Memory B cell (primary cell): ENCODE results near the gene PPP2R3C.
"Not testable (repeated sequence)": the region's sequence is repeated elsewhere in the genome, so short reads cannot be mapped to it uniquely, and the experiment has no call there.

Experiments
- ATAC-seq: fragments of 150-1000 bp; cut with Tn5 transposase; 2 replicates; pipeline ENCODE4 v1.10.0; 2021; ENCODE audit warnings: low read depth, mild to moderate bottlenecking, moderate library complexity
- DNase-seq, 2 donors: peaks; one replicate each; pipeline ENCODE4 v3.0.0; 2022; ENCODE audit warnings: low spot score in 2 of 2
- H3K27ac Mint-ChIP-seq: one replicate; pipeline ENCODE4 v1.8.0; 2022; ENCODE audit warnings: mild to moderate bottlenecking, moderate library complexity, mixed read lengths
- H3K27me3 Mint-ChIP-seq: one replicate; pipeline ENCODE4 v1.8.0; 2022; ENCODE audit warnings: mixed read lengths
- H3K36me3 Mint-ChIP-seq: one replicate; pipeline ENCODE4 v1.8.0; 2022; ENCODE audit warnings: mild to moderate bottlenecking, mixed read lengths
- H3K4me1 Mint-ChIP-seq: one replicate; pipeline ENCODE4 v1.8.0; 2022; ENCODE audit warnings: mixed read lengths
- H3K4me3 Mint-ChIP-seq: one replicate; pipeline ENCODE4 v1.8.0; 2022; ENCODE audit warnings: mild to moderate bottlenecking, moderate library complexity, mixed read lengths
- H3K9me3 Mint-ChIP-seq: one replicate; pipeline ENCODE4 v1.8.0; 2022; ENCODE audit warnings: mixed read lengths

PPP2R3C gene

GRCh38 chr14:35121887-35122695, at the start of gene PPP2R3C, which contains the start of gene PRORP:
Gene PPP2R3C, minus strand, starts transcription at chr14:35121990. Its CDS starts 31 bp downstream, at chr14:35121959.
Gene PRORP, plus strand, starts transcription at chr14:35122552. Its CDS starts 694 bp downstream, at chr14:35123246.
- Mint-ChIP-seq H3K4me1 (peaks cover 31% of the 10 kb centered on the region), H3K4me3 (peak within 1 kb of the TSS; percentile 100), H3K27ac (peak within 1 kb of the TSS; percentile 100), H3K9me3 (no peaks in the 10 kb centered on the region), H3K36me3 (peaks cover 12% of the 10 kb centered on the region), H3K27me3 (no peaks in the 10 kb centered on the region)
- peak; percentile 87 to 89 for DNase-seq
- peak; percentile 85 for ATAC-seq

GRCh38 chr14:35167496-35167895, 45.7 kb upstream of the PPP2R3C start:
- Mint-ChIP-seq H3K27ac (no peak overlapping the region), H3K27me3 (no peaks in the 10 kb centered on the region), H3K4me1 (peaks cover 6% of the 10 kb centered on the region), H3K4me3 (no peak overlapping the region), H3K9me3 (no peaks in the 10 kb centered on the region), H3K36me3 (peaks cover 34% of the 10 kb centered on the region)
- ATAC-seq (no peak), DNase-seq (no peak)

- Mint-ChIP-seq H3K27me3 (no peaks in the 10 kb centered on the region), H3K9me3 (no peaks in the 10 kb centered on the region), H3K4me3 (no peak overlapping the region), H3K36me3 (peaks cover 21% of the 10 kb centered on the region), H3K4me1 (peaks cover 3% of the 10 kb centered on the region), H3K27ac (no peak overlapping the region)
- DNase-seq = no peak
- ATAC-seq = no peak
Observed at GRCh38 chr14:35164849-35165248, 43.1 kb upstream of the PPP2R3C start.

DNA sequence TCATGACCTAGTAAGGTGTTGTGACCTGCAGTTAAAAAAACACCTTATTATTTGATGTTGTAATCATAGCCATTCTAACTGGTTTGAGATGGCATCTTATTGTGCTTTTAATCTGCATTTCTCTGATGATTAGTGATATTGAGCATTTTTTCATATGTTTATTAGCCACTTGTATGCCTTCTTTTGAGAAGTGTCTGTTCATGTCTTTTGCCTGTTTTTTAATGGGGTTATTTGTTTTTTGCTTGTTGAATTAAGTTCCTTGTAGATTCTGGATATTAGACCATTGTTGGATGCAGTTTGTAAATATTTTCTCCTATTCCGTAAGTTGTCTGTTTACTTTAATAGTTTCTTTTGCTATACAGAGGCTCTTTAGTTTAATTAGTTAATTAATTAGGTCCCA, 41.6 kb upstream of the PPP2R3C start:
- no peak for DNase-seq
- no peaks in the 10 kb centered on the region for H3K27me3 Mint-ChIP-seq
- no peak overlapping the region for H3K4me3 Mint-ChIP-seq
- H3K27ac Mint-ChIP-seq = no peak overlapping the region
- peaks cover 3% of the 10 kb centered on the region for H3K4me1 Mint-ChIP-seq
- no peak for ATAC-seq
- peaks cover 20% of the 10 kb centered on the region for H3K36me3 Mint-ChIP-seq
- H3K9me3 Mint-ChIP-seq = no peaks in the 10 kb centered on the region

- DNase-seq (peak in 1 of 2 donors; percentile 13), ATAC-seq (peak; percentile 53)
- Mint-ChIP-seq H3K36me3 (peaks cover 19% of the 10 kb centered on the region), H3K27ac (no peak overlapping the region), H3K4me3 (no peak overlapping the region), H3K27me3 (no peaks in the 10 kb centered on the region), H3K9me3 (no peaks in the 10 kb centered on the region), H3K4me1 (peaks cover 8% of the 10 kb centered on the region)
Observed at GRCh38 chr14:35161231-35161630, 39.4 kb upstream of the PPP2R3C start.

DNA sequence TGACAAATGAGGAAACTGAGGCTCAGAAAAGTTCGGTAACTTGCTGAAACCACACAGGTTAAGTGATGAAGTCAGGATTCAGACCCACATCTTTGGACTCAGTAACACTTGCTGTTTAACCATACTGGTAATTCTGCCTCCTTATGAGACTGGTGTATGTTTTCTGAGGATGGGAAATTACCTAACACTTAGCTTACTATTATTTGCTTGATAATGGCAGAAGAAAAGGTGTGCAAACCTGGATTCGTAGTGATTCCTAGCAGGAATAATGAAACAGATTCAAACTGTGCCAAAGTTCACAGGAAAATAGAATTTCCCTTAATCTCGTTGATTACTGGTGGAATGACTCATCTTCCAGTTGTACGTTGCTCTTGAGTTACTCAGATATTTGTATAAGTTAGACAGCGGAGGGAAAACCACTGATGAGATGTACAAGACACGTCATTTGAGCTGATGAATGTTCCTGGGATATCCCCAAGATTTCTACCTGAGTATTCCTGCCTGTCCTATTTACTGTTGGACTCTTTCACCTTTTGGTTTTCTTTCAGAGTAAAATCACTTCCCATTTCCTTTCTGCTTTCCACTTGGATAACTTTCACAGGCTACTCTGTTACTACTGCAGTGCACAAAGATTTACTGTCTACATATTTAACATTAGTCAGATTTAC, 38.1 kb upstream of the PPP2R3C start:
- Mint-ChIP-seq H3K36me3 (peaks cover 18% of the 10 kb centered on the region), H3K27me3 (no peaks in the 10 kb centered on the region), H3K27ac (no peak overlapping the region), H3K4me1 (peaks cover 13% of the 10 kb centered on the region), H3K9me3 (no peaks in the 10 kb centered on the region), H3K4me3 (no peak overlapping the region)
- DNase-seq (no peak), ATAC-seq (no peak)

DNA sequence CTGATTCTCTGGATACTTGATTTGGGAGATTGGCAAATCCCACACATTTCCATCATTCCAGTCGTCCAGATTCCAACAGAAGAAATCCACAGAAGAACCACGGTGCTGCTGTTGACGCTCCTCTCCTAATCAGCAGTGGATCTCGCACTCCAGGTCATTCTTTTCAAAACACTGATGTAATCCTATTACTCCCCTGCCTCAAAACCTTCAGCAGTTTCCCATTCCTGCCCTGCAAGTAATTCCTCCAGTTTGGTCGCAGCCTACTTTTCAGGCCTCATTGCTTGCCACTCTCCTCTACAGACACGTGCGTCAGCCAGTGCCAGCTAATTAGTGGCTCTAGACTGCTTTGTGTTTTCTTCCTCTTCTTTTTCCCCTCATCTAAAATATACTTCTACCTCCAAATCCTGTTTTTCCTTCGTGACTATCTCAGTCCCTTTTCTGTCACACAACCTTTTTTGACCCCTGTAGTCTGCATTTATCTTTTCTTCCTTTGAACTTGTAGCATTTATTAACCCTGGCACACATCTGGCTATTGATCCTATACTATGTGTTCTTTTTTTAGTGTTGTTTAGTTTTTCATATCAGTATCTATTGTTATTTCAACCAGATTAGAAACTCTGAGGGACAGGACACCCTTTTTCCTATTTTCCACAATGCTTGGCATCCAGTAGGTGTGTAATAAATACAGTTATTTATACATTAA, 37.3 kb upstream of the PPP2R3C start:
- Mint-ChIP-seq H3K27me3 (no peaks in the 10 kb centered on the region), H3K27ac (no peak overlapping the region), H3K4me1 (peaks cover 16% of the 10 kb centered on the region), H3K4me3 (no peak overlapping the region), H3K9me3 (no peaks in the 10 kb centered on the region), H3K36me3 (peaks cover 15% of the 10 kb centered on the region)
- ATAC-seq (no peak), DNase-seq (no peak)

- no peaks in the 10 kb centered on the region for H3K9me3 Mint-ChIP-seq
- no peak for ATAC-seq
- no peaks in the 10 kb centered on the region for H3K27me3 Mint-ChIP-seq
- peaks cover 15% of the 10 kb centered on the region for H3K36me3 Mint-ChIP-seq
- DNase-seq = no peak
- H3K4me1 Mint-ChIP-seq = peaks cover 18% of the 10 kb centered on the region
- no peak overlapping the region for H3K27ac Mint-ChIP-seq
- H3K4me3 Mint-ChIP-seq = no peak overlapping the region
Observed at GRCh38 chr14:35158491-35158890, 36.7 kb upstream of the PPP2R3C start.

GRCh38 chr14:35155962-35156361, 34.2 kb upstream of the PPP2R3C start:
- Mint-ChIP-seq H3K36me3 (peaks cover 19% of the 10 kb centered on the region), H3K27me3 (no peaks in the 10 kb centered on the region), H3K9me3 (no peaks in the 10 kb centered on the region), H3K4me3 (no peak overlapping the region), H3K27ac (peak overlapping the region; percentile 51), H3K4me1 (peaks cover 18% of the 10 kb centered on the region)
- ATAC-seq (peak; percentile 61), DNase-seq (no peak)

DNA sequence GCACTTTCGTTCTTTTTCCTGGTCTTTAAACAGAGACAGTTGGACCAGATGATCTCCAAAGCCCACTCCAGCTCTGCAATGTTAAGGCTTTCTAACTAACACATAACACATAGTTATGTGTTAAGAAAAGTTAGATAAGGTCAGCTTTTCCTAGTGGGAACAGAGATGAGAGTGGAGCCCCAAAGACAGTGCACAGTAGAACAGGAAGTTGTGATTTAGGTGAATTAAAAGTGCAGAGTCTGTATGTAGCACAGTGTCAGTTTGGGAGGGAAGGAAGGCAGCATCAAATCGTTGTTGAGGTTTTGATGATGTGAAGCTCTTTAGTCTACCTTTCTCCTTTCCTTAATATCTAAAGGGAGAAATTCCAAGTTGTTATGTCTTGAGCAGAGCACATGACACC, 32.2 kb upstream of the PPP2R3C start:
- H3K36me3 Mint-ChIP-seq = peaks cover 21% of the 10 kb centered on the region
- ATAC-seq = no peak
- H3K9me3 Mint-ChIP-seq = no peaks in the 10 kb centered on the region
- H3K27ac Mint-ChIP-seq = no peak overlapping the region
- no peak overlapping the region for H3K4me3 Mint-ChIP-seq
- no peak for DNase-seq
- peaks cover 21% of the 10 kb centered on the region for H3K4me1 Mint-ChIP-seq
- no peaks in the 10 kb centered on the region for H3K27me3 Mint-ChIP-seq

- not testable (repeated sequence) for H3K9me3 Mint-ChIP-seq, H3K4me3 Mint-ChIP-seq, H3K27ac Mint-ChIP-seq, H3K27me3 Mint-ChIP-seq, DNase-seq, ATAC-seq
- peaks cover 19% of the 10 kb centered on the region for H3K4me1 Mint-ChIP-seq
- H3K36me3 Mint-ChIP-seq = peaks cover 16% of the 10 kb centered on the region
Observed at GRCh38 chr14:35152531-35152930, 30.7 kb upstream of the PPP2R3C start.

DNA sequence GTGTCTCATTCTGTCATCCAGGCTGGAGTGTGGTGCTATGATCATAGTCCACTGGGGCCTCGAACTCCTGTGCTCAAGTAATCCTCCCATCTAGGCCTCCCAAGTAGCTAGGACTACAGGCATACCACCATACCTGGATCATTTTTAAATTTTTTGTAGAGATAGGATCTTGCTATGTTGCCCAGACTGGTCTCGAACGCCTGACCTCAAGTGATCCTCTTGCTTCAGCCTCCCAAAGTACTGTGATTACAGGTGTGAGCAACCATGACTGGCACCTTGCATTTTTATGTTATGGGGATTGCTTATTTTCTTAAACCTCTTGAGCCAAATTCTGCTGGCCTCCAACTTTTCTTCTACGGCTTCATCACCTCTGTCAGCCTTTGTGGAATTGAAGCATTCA, 27.4 kb upstream of the PPP2R3C start:
- DNase-seq (no peak), ATAC-seq (no peak)
- Mint-ChIP-seq H3K27me3 (no peaks in the 10 kb centered on the region), H3K4me1 (peaks cover 8% of the 10 kb centered on the region), H3K4me3 (no peak overlapping the region), H3K27ac (no peak overlapping the region), H3K36me3 (peaks cover 19% of the 10 kb centered on the region), H3K9me3 (no peaks in the 10 kb centered on the region)

DNA sequence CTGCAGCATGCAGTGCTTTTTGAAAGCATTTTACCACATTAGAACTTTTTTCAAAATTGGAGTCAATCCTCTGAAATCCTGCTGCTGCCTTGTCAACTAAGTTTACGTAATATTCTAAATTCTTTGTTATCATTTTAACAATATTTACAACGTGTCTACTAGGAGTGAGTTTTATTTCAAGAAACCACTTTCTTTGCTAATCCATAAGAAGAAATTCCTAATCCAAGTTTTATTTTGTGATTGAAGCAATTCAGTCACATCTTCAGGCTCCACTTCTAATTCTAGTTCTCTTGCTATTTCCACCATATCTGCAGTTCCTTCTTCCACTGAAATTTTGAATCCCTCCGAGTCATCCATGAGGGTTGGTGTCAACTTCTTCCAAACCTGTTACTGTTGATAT, 25.9 kb upstream of the PPP2R3C start:
- Mint-ChIP-seq H3K27ac (no peak overlapping the region), H3K9me3 (no peaks in the 10 kb centered on the region), H3K4me3 (no peak overlapping the region), H3K36me3 (peaks cover 19% of the 10 kb centered on the region), H3K27me3 (no peaks in the 10 kb centered on the region), H3K4me1 (peaks cover 4% of the 10 kb centered on the region)
- DNase-seq (no peak), ATAC-seq (no peak)

DNA sequence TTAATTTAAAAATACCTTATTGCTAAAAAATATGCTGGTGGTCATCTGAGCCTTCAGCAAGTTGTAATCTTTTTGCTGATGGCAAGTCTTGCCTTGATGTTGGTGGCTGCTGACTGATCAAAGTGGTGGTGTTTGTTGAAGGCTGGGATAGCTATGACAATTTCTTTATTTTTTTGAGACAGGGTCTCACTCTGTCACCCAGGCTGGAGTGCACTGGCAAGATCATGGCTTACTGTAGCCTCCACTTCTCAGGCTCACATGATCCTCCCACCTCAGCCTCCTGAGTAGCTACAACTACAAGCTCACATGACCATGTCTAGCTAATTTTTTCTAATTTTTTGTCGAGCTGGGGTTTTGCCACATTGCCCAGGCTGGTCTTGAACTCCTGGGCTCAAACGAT, 25.4 kb upstream of the PPP2R3C start:
- DNase-seq (no peak), ATAC-seq (no peak)
- Mint-ChIP-seq H3K36me3 (peaks cover 19% of the 10 kb centered on the region), H3K9me3 (no peaks in the 10 kb centered on the region), H3K27me3 (no peaks in the 10 kb centered on the region), H3K4me1 (peaks cover 4% of the 10 kb centered on the region), H3K4me3 (no peak overlapping the region), H3K27ac (no peak overlapping the region)
